ENCODE data around the gene TECTA. TPM values are rescaled to one million over a fixed set of nuclear protein-coding genes. Genes with fewer than 3 reads are reported as not detected.

The TECTA gene
- total RNA-seq, 1 donor from 2014 or later = 0.67 TPM

GRCh38 chr11:121179306-121179705 lies 78.3 kb downstream of the TECTA start:
- no peak overlapping the region for H3K4me3 ChIP-seq (ENCODE audit: low read depth, low read length)
- no peak for DNase-seq (ENCODE audit: low read depth)
- TF ChIP-seq CTCF (IDR thresholded peaks at IDR 0.05; ENCODE audit: insufficient read depth, low read length, poor library complexity, severe bottlenecking) = no peak
- no peaks in the 10 kb centered on the region for H3K36me3 ChIP-seq (ENCODE audit: control insufficient read depth, insufficient read depth, low read length)
- H3K27me3 ChIP-seq (ENCODE audit: control insufficient read depth, insufficient read depth, low read length) = no peaks in the 10 kb centered on the region

- H3K27me3 ChIP-seq (ENCODE audit: control insufficient read depth, insufficient read depth, low read length) = no peaks in the 10 kb centered on the region
- DNase-seq (ENCODE audit: low read depth) = no peak
- TF ChIP-seq CTCF (IDR thresholded peaks at IDR 0.05; ENCODE audit: insufficient read depth, low read length, poor library complexity, severe bottlenecking) = no peak
- no peaks in the 10 kb centered on the region for H3K36me3 ChIP-seq (ENCODE audit: control insufficient read depth, insufficient read depth, low read length)
- H3K4me3 ChIP-seq (ENCODE audit: low read depth, low read length) = no peak overlapping the region
These were observed 79.1 kb downstream of the TECTA start for GRCh38 chr11:121180183-121180582.

- Histone ChIP-seq H3K36me3 (ENCODE audit: control insufficient read depth, insufficient read depth, low read length) (no peaks in the 10 kb centered on the region), H3K4me3 (ENCODE audit: low read depth, low read length) (no peak overlapping the region), H3K27me3 (ENCODE audit: control insufficient read depth, insufficient read depth, low read length) (no peaks in the 10 kb centered on the region)
- DNase-seq (ENCODE audit: low read depth) = no peak
- no peak for TF ChIP-seq CTCF (IDR thresholded peaks at IDR 0.05; ENCODE audit: insufficient read depth, low read length, poor library complexity, severe bottlenecking)
These were observed 87.7 kb downstream of the TECTA start for GRCh38 chr11:121188776-121189175.

GRCh38 chr11:121191818-121192217 lies 90.8 kb downstream of the TECTA start:
- H3K4me3 ChIP-seq (ENCODE audit: low read depth, low read length) = no peak overlapping the region
- no peak for TF ChIP-seq CTCF (IDR thresholded peaks at IDR 0.05; ENCODE audit: insufficient read depth, low read length, poor library complexity, severe bottlenecking)
- no peaks in the 10 kb centered on the region for H3K27me3 ChIP-seq (ENCODE audit: control insufficient read depth, insufficient read depth, low read length)
- no peaks in the 10 kb centered on the region for H3K36me3 ChIP-seq (ENCODE audit: control insufficient read depth, insufficient read depth, low read length)
- DNase-seq (ENCODE audit: low read depth) = no peak

GRCh38 chr11:121194731-121195596 lies 93.9 kb downstream of the TECTA start:
- no peak overlapping the region for H3K4me3 ChIP-seq (ENCODE audit: low read depth, low read length)
- TF ChIP-seq CTCF (IDR thresholded peaks at IDR 0.05; ENCODE audit: insufficient read depth, low read length, poor library complexity, severe bottlenecking) = peak; percentile 76
- H3K27me3 ChIP-seq (ENCODE audit: control insufficient read depth, insufficient read depth, low read length) = no peaks in the 10 kb centered on the region
- DNase-seq (ENCODE audit: low read depth) = peak; percentile 5
- no peaks in the 10 kb centered on the region for H3K36me3 ChIP-seq (ENCODE audit: control insufficient read depth, insufficient read depth, low read length)

- H3K36me3 ChIP-seq (ENCODE audit: control insufficient read depth, insufficient read depth, low read length) = no peaks in the 10 kb centered on the region
These were observed 97.4 kb downstream of the TECTA start for GRCh38 chr11:121198491-121198890.

More at GRCh38 chr11:121198491-121198890, 97.4 kb downstream of the TECTA start:
- TF ChIP-seq CTCF (IDR thresholded peaks at IDR 0.05; ENCODE audit: insufficient read depth, low read length, poor library complexity, severe bottlenecking) = no peak
- no peak for DNase-seq (ENCODE audit: low read depth)
- Histone ChIP-seq H3K27me3 (ENCODE audit: control insufficient read depth, insufficient read depth, low read length) (no peaks in the 10 kb centered on the region), H3K4me3 (ENCODE audit: low read depth, low read length) (no peak overlapping the region)
